K562 (cell line): ENCODE measurements around the gene TIFAB.

Source experiments
- KHSRP ChIP-seq: fragments of 450-650 bp; IDR thresholded peaks from 2 replicates; pipeline ENCODE4 v1.6.1; 2017
- RBBP5 ChIP-seq: fragments of 200-600 bp; sonication (generic); IDR thresholded peaks from 2 replicates; pipeline ENCODE4 v1.6.1; 2012; ENCODE audit warnings: borderline replicate concordance, mild to moderate bottlenecking, low read length, control low read depth, inconsistent platforms; ENCODE audit not compliant: insufficient read depth, poor library complexity, severe bottlenecking
- ZKSCAN8 ChIP-seq: fragments of 200-800 bp; sonication (Bioruptor generic); IDR thresholded peaks from 2 replicates; pipeline ENCODE4 v1.6.1; 2016; ENCODE audit warnings: missing genetic modification characterization, missing compliant biosample characterization
- TF ChIP-seq, protein P1 (sequence below): fragments of 250-450 bp; sonication (Bioruptor Pico); IDR thresholded peaks from 2 replicates; pipeline ENCODE4 v1.4.0; 2020; ENCODE audit warnings: mild to moderate bottlenecking
- TF ChIP-seq, protein P2 (sequence below), 2 experiments: fragments of 450-650 bp; formaldehyde crosslinking in 1 of 2; IDR thresholded peaks; 2 replicates each; pipeline versions ENCODE4 v1.4.0 to v1.6.1; 2014 to 2020; ENCODE audit warnings: mild to moderate bottlenecking in 2 of 2, borderline replicate concordance in 1 of 2, low read depth in 1 of 2
- TF ChIP-seq, protein P3 (sequence below): IDR thresholded peaks from 2 replicates; pipeline ENCODE4 v1.6.1; 2011; ENCODE audit warnings: borderline replicate concordance, low read depth, mild to moderate bottlenecking, moderate library complexity, low read length; ENCODE audit not compliant: insufficient read depth, poor library complexity, severe bottlenecking

DNA sequence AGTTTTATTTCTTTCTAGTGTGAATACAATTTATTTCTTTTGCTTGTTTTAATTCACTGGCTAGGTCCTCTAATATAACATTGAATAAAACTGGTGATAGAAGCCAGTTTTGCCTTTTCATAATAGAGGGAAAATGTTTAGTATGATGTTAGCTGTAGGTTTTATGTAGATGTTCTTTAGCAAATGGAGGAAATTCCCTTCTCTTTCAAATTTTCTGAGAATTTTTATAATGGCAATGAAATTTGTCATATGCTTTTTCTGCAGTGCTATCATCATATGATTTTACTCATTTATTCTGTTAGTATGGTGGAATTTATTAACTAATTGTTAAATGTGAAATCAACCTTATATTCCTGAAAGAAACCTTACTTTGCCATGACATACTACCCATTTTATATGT lies 35.1 kb downstream of the TIFAB start:
- TF ChIP-seq, protein P1, sequence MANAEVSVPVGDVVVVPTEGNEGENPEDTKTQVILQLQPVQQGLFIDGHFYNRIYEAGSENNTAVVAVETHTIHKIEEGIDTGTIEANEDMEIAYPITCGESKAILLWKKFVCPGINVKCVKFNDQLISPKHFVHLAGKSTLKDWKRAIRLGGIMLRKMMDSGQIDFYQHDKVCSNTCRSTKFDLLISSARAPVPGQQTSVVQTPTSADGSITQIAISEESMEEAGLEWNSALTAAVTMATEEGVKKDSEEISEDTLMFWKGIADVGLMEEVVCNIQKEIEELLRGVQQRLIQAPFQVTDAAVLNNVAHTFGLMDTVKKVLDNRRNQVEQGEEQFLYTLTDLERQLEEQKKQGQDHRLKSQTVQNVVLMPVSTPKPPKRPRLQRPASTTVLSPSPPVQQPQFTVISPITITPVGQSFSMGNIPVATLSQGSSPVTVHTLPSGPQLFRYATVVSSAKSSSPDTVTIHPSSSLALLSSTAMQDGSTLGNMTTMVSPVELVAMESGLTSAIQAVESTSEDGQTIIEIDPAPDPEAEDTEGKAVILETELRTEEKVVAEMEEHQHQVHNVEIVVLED (CRISPR knock-in tag), result no peak
- TF ChIP-seq, protein P2, sequence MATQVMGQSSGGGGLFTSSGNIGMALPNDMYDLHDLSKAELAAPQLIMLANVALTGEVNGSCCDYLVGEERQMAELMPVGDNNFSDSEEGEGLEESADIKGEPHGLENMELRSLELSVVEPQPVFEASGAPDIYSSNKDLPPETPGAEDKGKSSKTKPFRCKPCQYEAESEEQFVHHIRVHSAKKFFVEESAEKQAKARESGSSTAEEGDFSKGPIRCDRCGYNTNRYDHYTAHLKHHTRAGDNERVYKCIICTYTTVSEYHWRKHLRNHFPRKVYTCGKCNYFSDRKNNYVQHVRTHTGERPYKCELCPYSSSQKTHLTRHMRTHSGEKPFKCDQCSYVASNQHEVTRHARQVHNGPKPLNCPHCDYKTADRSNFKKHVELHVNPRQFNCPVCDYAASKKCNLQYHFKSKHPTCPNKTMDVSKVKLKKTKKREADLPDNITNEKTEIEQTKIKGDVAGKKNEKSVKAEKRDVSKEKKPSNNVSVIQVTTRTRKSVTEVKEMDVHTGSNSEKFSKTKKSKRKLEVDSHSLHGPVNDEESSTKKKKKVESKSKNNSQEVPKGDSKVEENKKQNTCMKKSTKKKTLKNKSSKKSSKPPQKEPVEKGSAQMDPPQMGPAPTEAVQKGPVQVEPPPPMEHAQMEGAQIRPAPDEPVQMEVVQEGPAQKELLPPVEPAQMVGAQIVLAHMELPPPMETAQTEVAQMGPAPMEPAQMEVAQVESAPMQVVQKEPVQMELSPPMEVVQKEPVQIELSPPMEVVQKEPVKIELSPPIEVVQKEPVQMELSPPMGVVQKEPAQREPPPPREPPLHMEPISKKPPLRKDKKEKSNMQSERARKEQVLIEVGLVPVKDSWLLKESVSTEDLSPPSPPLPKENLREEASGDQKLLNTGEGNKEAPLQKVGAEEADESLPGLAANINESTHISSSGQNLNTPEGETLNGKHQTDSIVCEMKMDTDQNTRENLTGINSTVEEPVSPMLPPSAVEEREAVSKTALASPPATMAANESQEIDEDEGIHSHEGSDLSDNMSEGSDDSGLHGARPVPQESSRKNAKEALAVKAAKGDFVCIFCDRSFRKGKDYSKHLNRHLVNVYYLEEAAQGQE (IDR thresholded peaks at IDR 0.05; ENCODE audit: borderline replicate concordance), result no peak
- TF ChIP-seq, protein P2 (CRISPR knock-in tag; IDR thresholded peaks at IDR 0.05; ENCODE audit: low read depth), result no peak
- no peak for TF ChIP-seq RBBP5
- TF ChIP-seq, protein P3, sequence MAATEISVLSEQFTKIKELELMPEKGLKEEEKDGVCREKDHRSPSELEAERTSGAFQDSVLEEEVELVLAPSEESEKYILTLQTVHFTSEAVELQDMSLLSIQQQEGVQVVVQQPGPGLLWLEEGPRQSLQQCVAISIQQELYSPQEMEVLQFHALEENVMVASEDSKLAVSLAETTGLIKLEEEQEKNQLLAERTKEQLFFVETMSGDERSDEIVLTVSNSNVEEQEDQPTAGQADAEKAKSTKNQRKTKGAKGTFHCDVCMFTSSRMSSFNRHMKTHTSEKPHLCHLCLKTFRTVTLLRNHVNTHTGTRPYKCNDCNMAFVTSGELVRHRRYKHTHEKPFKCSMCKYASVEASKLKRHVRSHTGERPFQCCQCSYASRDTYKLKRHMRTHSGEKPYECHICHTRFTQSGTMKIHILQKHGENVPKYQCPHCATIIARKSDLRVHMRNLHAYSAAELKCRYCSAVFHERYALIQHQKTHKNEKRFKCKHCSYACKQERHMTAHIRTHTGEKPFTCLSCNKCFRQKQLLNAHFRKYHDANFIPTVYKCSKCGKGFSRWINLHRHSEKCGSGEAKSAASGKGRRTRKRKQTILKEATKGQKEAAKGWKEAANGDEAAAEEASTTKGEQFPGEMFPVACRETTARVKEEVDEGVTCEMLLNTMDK, result no peak
- no peak for TF ChIP-seq KHSRP
- no peak for TF ChIP-seq ZKSCAN8 (CRISPR knock-in tag)
